SH-SY5Y (cell line): ENCODE results near the gene TGFBR3.

Experiments
- GATA2 ChIP-seq: IDR thresholded peaks from 2 replicates; pipeline ENCODE4 v1.6.1; 2011; ENCODE audit warnings: mild to moderate bottlenecking, low read depth, low read length
- GATA3 ChIP-seq: IDR thresholded peaks from 2 replicates; pipeline ENCODE4 v1.6.1; 2011; ENCODE audit warnings: low read depth, mild to moderate bottlenecking, low read length, moderate library complexity

DNA sequence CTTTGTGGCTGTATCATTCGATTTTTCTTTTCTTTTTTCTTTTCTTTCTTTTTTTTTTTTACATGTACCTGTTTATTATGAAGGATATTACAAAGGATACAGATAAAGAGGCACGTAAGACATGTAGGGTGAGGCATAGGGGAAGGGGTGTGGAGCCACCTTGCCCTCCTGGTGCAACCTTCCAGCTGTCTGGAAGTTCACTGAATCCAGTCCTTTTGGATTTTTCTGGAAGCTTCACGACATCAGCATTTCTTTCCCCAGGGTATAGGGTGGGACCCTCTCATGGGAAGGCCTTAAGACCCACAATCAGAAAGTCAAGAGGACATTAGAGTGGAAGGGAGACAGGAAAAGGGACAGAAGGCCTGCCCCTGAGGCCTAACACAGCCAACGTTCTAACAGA lies 30.1 kb upstream of the TGFBR3 start:
- no peak for TF ChIP-seq GATA2
- TF ChIP-seq GATA3 = no peak
